Measurements from ENCODE around the gene CENATAC.

DNA sequence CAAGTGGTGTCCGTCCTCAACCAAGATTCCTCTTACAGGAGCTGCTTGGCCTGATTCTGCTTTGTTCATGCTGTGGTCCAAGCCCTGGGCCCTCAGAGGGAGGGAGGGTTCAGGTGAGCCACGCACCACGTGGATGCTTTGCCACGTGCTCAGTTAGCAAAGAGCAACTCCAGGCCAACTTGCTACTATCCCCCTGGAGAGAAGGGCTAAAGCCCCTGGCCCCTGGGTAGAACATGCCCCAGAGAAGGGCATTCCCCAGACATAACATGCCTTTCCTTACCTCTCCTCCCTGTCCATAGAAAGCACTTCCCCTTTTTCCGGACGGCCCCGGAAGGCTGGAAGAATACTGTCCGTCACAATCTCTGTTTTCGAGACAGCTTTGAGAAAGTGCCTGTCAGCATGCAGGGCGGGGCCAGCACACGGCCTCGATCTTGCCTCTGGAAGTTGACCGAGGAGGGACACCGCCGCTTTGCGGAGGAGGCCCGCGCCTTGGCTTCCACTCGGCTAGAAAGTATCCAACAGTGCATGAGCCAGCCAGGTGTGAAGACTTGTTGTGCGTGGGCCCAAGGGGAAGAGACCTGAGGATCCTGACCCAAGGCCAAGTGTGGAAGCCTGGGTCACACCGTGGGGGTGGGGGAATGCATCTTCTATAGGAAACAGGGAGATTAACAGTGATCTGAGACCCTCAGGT, 17.6 kb upstream of the CENATAC start:
- TF ChIP-seq FOSL1 (tag; conservative IDR thresholded peaks at IDR 0.05) = no peak
- no peak; the same call in 1 of the 2 replicates for TF ChIP-seq PML (IDR thresholded peaks at IDR 0.05; ENCODE audit: low read length)
- TF ChIP-seq SP2 (IDR thresholded peaks at IDR 0.05; ENCODE audit: extremely low read depth, low read depth, low read length, poor library complexity, severe bottlenecking) = no peak
- peak; percentile 48; the same call in 1 of the 2 replicates for TF ChIP-seq ATF7 (IDR thresholded peaks at IDR 0.05)
- TF ChIP-seq, protein P1, sequence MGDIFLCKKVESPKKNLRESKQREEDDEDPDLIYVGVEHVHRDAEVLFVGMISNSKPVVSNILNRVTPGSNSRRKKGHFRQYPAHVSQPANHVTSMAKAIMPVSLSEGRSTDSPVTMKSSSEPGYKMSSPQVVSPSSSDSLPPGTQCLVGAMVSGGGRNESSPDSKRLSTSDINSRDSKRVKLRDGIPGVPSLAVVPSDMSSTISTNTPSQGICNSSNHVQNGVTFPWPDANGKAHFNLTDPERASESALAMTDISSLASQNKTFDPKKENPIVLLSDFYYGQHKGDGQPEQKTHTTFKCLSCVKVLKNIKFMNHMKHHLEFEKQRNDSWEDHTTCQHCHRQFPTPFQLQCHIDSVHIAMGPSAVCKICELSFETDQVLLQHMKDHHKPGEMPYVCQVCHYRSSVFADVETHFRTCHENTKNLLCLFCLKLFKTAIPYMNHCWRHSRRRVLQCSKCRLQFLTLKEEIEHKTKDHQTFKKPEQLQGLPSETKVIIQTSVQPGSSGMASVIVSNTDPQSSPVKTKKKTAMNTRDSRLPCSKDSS (IDR thresholded peaks at IDR 0.05; ENCODE audit: low read depth, partially characterized antibody) = no peak
- TF ChIP-seq, protein P2, sequence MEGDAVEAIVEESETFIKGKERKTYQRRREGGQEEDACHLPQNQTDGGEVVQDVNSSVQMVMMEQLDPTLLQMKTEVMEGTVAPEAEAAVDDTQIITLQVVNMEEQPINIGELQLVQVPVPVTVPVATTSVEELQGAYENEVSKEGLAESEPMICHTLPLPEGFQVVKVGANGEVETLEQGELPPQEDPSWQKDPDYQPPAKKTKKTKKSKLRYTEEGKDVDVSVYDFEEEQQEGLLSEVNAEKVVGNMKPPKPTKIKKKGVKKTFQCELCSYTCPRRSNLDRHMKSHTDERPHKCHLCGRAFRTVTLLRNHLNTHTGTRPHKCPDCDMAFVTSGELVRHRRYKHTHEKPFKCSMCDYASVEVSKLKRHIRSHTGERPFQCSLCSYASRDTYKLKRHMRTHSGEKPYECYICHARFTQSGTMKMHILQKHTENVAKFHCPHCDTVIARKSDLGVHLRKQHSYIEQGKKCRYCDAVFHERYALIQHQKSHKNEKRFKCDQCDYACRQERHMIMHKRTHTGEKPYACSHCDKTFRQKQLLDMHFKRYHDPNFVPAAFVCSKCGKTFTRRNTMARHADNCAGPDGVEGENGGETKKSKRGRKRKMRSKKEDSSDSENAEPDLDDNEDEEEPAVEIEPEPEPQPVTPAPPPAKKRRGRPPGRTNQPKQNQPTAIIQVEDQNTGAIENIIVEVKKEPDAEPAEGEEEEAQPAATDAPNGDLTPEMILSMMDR (IDR thresholded peaks at IDR 0.05 in 2 of 3, conservative IDR thresholded peaks at IDR 0.05 in 1 of 3; ENCODE audit: insufficient read depth in 2 of 3, low read depth in 1 of 3, low read length in 3 of 3) = peak in 2 of 3 experiments; percentile 30 to 37; a peak in 2 of 6 replicates
- TF ChIP-seq PRPF4 (IDR thresholded peaks at IDR 0.05; ENCODE audit: insufficient read depth, low read depth, low read length, poor library complexity, severe bottlenecking) = no peak
